Islet precursor cell (in vitro differentiated cells): ENCODE data around the gene KCNJ12.
"Not testable (repeated sequence)": the region's sequence is repeated elsewhere in the genome, so short reads cannot be mapped to it uniquely, and the experiment has no call there.

Experiments
- DNase-seq: peaks from one replicate; pipeline ENCODE4 v3.0.0-alpha.2; 2018

KCNJ12 gene

GRCh38 chr17:21350495-21350894, 25.7 kb upstream of the KCNJ12 start:
- not testable (repeated sequence) for DNase-seq

GRCh38 chr17:21351366-21352065, 24.6 kb upstream of the KCNJ12 start:
- DNase-seq = no peak

GRCh38 chr17:21352221-21352980, 23.8 kb upstream of the KCNJ12 start:
- DNase-seq = no peak

GRCh38 chr17:21352981-21353265, 23.2 kb upstream of the KCNJ12 start:
- DNase-seq = no peak

GRCh38 chr17:21353326-21354010, 22.7 kb upstream of the KCNJ12 start:
- no peak for DNase-seq

GRCh38 chr17:21354796-21355385, 21.3 kb upstream of the KCNJ12 start:
- no peak for DNase-seq

- no peak for DNase-seq
Observed at GRCh38 chr17:21355586-21355985, 20.6 kb upstream of the KCNJ12 start.

- no peak for DNase-seq
Observed at GRCh38 chr17:21356537-21357127, 19.5 kb upstream of the KCNJ12 start.

- no peak for DNase-seq
Observed at GRCh38 chr17:21357281-21357680, 18.9 kb upstream of the KCNJ12 start.

- DNase-seq = no peak
Observed at GRCh38 chr17:21357696-21358656, 18.2 kb upstream of the KCNJ12 start.

GRCh38 chr17:21358682-21359482, 17.3 kb upstream of the KCNJ12 start:
- no peak for DNase-seq

- no peak for DNase-seq
Observed at GRCh38 chr17:21359483-21359840, 16.7 kb upstream of the KCNJ12 start.

GRCh38 chr17:21360048-21360447, 16.1 kb upstream of the KCNJ12 start:
- DNase-seq = no peak

GRCh38 chr17:21361020-21361809, 14.9 kb upstream of the KCNJ12 start:
- no peak for DNase-seq

- DNase-seq = no peak
Observed at GRCh38 chr17:21362331-21362931, 13.7 kb upstream of the KCNJ12 start.

GRCh38 chr17:21363776-21364642, 12.1 kb upstream of the KCNJ12 start:
- no peak for DNase-seq

GRCh38 chr17:21365016-21365415, 11.1 kb upstream of the KCNJ12 start:
- no peak for DNase-seq

- DNase-seq = no peak
Observed at GRCh38 chr17:21368545-21369246, 7.5 kb upstream of the KCNJ12 start.
